GM18517 (cell line): Measurements from ENCODE around the gene PPP2R5B.
"Not testable (repeated sequence)": the region's sequence is repeated elsewhere in the genome, so short reads cannot be mapped to it uniquely, and the experiment has no call there.

Experiments used
- ATAC-seq: cut with Tn5 transposase; IDR thresholded peaks from one replicate; pipeline ENCODE4 v1.9.1; 2021; ENCODE audit warnings: mild to moderate bottlenecking, moderate library complexity; ENCODE audit not compliant: unreplicated experiment

Gene PPP2R5B

DNA sequence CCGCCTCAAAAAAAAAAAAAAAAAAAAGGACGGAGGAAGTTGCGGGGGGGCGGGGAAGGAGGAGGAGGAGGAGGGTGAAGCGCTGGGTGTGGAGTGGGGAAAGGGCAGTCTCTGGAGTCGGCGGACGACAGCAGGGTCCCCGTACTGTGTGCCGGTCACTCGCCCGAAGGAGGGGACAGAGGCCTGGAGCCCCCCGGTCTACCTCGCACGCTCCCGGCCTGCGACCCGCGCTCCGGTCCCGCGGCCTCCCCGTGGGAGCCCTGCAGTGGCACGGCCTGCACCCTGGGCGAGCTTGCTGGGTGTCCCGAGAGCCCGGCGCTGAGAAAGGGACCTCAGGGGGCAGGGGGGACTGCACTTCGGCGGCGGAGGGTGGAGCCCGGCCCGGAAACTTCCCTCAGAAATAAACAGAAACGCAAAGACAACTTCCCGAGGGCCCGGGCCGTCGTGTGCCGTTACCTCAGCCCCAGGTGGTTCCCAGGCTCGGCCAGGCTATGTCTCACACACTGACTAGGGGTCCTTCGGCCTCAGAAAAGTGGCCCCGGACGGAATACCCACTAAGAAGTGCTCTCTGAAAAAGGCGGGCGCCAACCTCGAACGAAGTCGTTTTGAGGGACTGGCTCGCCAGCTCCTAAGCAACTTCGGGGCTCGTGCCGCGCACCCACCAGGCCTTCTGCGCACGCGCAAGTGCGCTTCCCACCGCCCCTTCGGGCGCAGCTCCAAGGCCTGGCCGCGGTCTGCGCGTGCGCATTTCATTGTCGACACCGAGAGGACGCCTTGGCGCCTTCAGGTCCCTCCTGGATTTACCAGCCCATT lies 47.1 kb downstream of the PPP2R5B start, which contains the start of gene MAJIN:
TSS of gene MAJIN (minus strand) at position 688 of the 813 bp plus-strand sequence. CDS start 12,703 bp downstream, outside the sequence.
- ATAC-seq = no peak

DNA sequence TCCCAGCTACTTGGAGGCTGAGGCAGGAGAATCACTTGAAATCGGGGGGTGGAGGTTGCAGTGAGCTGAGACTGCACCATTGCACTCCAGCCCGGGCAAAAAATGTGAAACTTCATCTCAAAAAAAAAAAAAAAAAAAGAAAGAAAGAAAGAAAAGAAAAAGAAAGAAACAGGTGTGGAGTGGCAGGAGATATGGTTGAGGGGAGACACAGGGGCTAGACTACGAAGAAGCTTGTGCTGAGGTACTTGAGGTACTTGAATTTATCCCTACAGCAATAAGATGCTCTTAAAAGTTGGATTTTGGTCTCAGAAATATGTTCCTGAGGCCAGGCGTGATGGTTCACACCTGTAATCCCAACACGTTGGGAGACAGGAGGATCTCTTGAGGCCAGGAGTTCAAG lies 49.6 kb downstream of the PPP2R5B start:
- ATAC-seq = no peak

DNA sequence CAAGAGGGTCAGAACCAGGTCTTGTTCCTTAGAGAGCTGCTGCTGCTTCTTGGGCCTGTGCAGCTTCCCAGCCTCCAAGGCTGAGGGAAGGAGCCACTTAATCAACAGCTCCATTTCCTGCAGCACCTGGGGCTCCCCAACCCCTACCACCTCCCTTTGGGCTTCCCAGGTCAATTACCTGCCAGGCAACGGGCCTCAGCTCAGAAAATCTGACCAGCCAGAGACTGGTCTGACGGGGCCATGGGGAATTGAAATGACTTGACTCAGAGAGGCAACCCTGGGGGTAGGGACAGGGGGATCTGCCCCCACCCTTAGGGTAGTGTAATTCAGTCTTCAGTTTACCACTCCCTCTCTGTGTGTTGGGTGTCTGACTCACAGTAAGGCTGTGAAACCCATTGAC lies 52.2 kb downstream of the PPP2R5B start:
- ATAC-seq = no peak

- not testable (repeated sequence) for ATAC-seq
Measured at GRCh38 chr11:64983339-64983738, 58.9 kb downstream of the PPP2R5B start.
